Fibroblast of the conjunctiva (primary cell): ENCODE results near the gene MACF1.
A peak's percentile ranks its signal among the peaks of the same experiment; 100 is the strongest.

ENCODE experiments used
- DNase-seq: peaks from one replicate; pipeline ENCODE4 v3.0.0-alpha.2; 2010; ENCODE audit warnings: low read depth

The MACF1 gene

GRCh38 chr1:39360731-39361130 lies 156.2 kb downstream of the MACF1 start:
- no peak for DNase-seq

- DNase-seq: no peak
These were observed 157.0 kb downstream of the MACF1 start for GRCh38 chr1:39361446-39361845.

- DNase-seq: no peak
These were observed 158.8 kb downstream of the MACF1 start for GRCh38 chr1:39363267-39363666.

- no peak for DNase-seq
These were observed 163.6 kb downstream of the MACF1 start for GRCh38 chr1:39368045-39368444.

- DNase-seq: no peak
These were observed 165.1 kb downstream of the MACF1 start for GRCh38 chr1:39369565-39369964.

- no peak for DNase-seq
These were observed 166.1 kb downstream of the MACF1 start for GRCh38 chr1:39370602-39371001.

GRCh38 chr1:39372105-39372504 lies 167.6 kb downstream of the MACF1 start:
- no peak for DNase-seq

- no peak for DNase-seq
These were observed 172.2 kb downstream of the MACF1 start for GRCh38 chr1:39376656-39377055.

- no peak for DNase-seq
These were observed 173.9 kb downstream of the MACF1 start for GRCh38 chr1:39378377-39378776.

- DNase-seq: no peak
These were observed 174.7 kb downstream of the MACF1 start for GRCh38 chr1:39379187-39379586.

- DNase-seq: no peak
These were observed 175.5 kb downstream of the MACF1 start for GRCh38 chr1:39380036-39380435.

GRCh38 chr1:39381839-39382238 lies 177.3 kb downstream of the MACF1 start:
- DNase-seq: no peak

GRCh38 chr1:39384305-39384704 lies 179.8 kb downstream of the MACF1 start:
- no peak for DNase-seq

- DNase-seq: no peak
These were observed 180.8 kb downstream of the MACF1 start for GRCh38 chr1:39385067-39385988.

- DNase-seq: no peak
These were observed 182.5 kb downstream of the MACF1 start for GRCh38 chr1:39386997-39387396.

GRCh38 chr1:39387452-39387851 lies 183.0 kb downstream of the MACF1 start:
- DNase-seq: peak; percentile 55

- DNase-seq: peak; percentile 53
These were observed 187.5 kb downstream of the MACF1 start for GRCh38 chr1:39391691-39392679.

GRCh38 chr1:39392851-39393573 lies 188.5 kb downstream of the MACF1 start:
- no peak for DNase-seq

- no peak for DNase-seq
These were observed 189.2 kb downstream of the MACF1 start for GRCh38 chr1:39393645-39394044.

GRCh38 chr1:39394059-39394458 lies 189.6 kb downstream of the MACF1 start:
- DNase-seq: no peak

GRCh38 chr1:39394598-39394997 lies 190.1 kb downstream of the MACF1 start:
- DNase-seq: no peak

GRCh38 chr1:39395357-39395831 lies 190.9 kb downstream of the MACF1 start:
- DNase-seq: peak; percentile 43
